HepG2 (cell line): ENCODE results near the gene HDGFL2. TPM values are rescaled to one million over a fixed set of nuclear protein-coding genes. Genes with fewer than 3 reads are reported as not detected.
A peak's percentile ranks its signal among the peaks of the same experiment; 100 is the strongest.
"Not testable (repeated sequence)": the region's sequence is repeated elsewhere in the genome, so short reads cannot be mapped to it uniquely, and the experiment has no call there.

ENCODE experiments used
- ATAC-seq: fragments of 200-7000 bp; cut with Tn5 transposase; 3 replicates; pipeline ENCODE4 v1.9.1; 2020; ENCODE audit warnings: mild to moderate bottlenecking, moderate library complexity
- BruUV-seq: library from RNA; stranded (reverse); fragments of 400-500 nt; replicated peaks from 2 replicates; lab custom pipeline; 2021; lab: Mats Ljungman, UMichigan
- CTCF ChIA-PET: fragments of 300-600 bp; formaldehyde crosslinking; extraction: SDS; loops from one replicate; lab custom pipeline; 2021; ENCODE audit warnings: low total read pairs, inconsistent platforms, low intra/inter-chr PET ratio; lab: Yijun Ruan, JAX
- POLR2A ChIA-PET: fragments of 350-600 bp; sonication (Branson Sonifier 250); formaldehyde crosslinking; loops from one replicate; lab custom pipeline; 2020; ENCODE audit warnings: antibody characterized with exemption, inconsistent platforms; lab: Yijun Ruan, JAX
- DNase-seq: peaks from one replicate; pipeline ENCODE4 v3.0.0-alpha.2; 2015; ENCODE audit warnings: low spot score
- FAIRE-seq: peaks from 3 replicates; lab custom pipeline; 2011; peaks lifted over from hg19 to GRCh38; lab: Jason Lieb, UNC
- H2AFZ ChIP-seq: one replicate; pipeline ENCODE4 v1.6.1; 2011; ENCODE audit warnings: low read length, inconsistent platforms
- H3K27ac ChIP-seq: fragments of 300-600 bp; 3 replicates; pipeline ENCODE4 v1.8.0; 2011; ENCODE audit warnings: mixed run types, mild to moderate bottlenecking, mixed read lengths, low read length, inconsistent platforms; ENCODE audit not compliant: insufficient read depth; ENCODE audit errors: extremely low read length
- H3K27me3 ChIP-seq, 2 experiments: fragments of 200-600 bp in 1 of 2; 2 replicates in 1 of 2; 3 replicates in 1 of 2; pipeline versions ENCODE4 v1.6.0 to v1.8.0; 2011; ENCODE audit warnings: low read length in 2 of 2, mild to moderate bottlenecking in 2 of 2, moderate library complexity in 2 of 2, inconsistent platforms in 1 of 2; ENCODE audit not compliant: insufficient read depth in 2 of 2, control insufficient read depth in 1 of 2
- H3K36me3 ChIP-seq, 2 experiments: fragments of 200-600 bp in 1 of 2; replicated peaks in 1 of 2; 2 replicates in 1 of 2; 3 replicates in 1 of 2; pipeline versions ENCODE4 v1.5.1 to v1.8.0; 2011; ENCODE audit warnings: low read length in 2 of 2, inconsistent platforms in 1 of 2; ENCODE audit not compliant: insufficient read depth in 2 of 2, control insufficient read depth in 1 of 2
- H3K4me1 ChIP-seq: 2 replicates; pipeline ENCODE4 v1.5.1; 2012; ENCODE audit warnings: low read length, inconsistent platforms; ENCODE audit not compliant: insufficient read depth
- H3K4me2 ChIP-seq: 2 replicates; pipeline ENCODE4 v1.6.0; 2011; ENCODE audit warnings: low read depth, low read length, inconsistent platforms
- H3K4me3 ChIP-seq, 3 experiments: fragments of 200-600 bp in 1 of 3; sonication (generic), shearing (Covaris generic) in 1 of 3; replicated peaks in 1 of 3; 2 replicates each; pipeline ENCODE4 v1.5.1; 2011 to 2016; ENCODE audit warnings: low read length in 3 of 3, inconsistent platforms in 2 of 3, low read depth in 2 of 3, mild to moderate bottlenecking in 2 of 3, control low read depth in 1 of 3, mixed read lengths in 1 of 3; ENCODE audit not compliant: insufficient read depth in 1 of 3
- H3K79me2 ChIP-seq: one replicate; pipeline ENCODE4 v1.6.1; 2011; ENCODE audit warnings: low read length, inconsistent platforms; ENCODE audit not compliant: insufficient read depth
- H3K9ac ChIP-seq: 2 replicates; pipeline ENCODE4 v1.6.0; 2011; ENCODE audit warnings: mild to moderate bottlenecking, low read depth, low read length, inconsistent platforms; ENCODE audit not compliant: insufficient read depth
- H3K9me3 ChIP-seq: 2 replicates; pipeline ENCODE4 v1.5.1; 2012; ENCODE audit warnings: mild to moderate bottlenecking, low read length
- H4K20me1 ChIP-seq: 2 replicates; pipeline ENCODE4 v1.6.0; 2011; ENCODE audit warnings: inconsistent platforms, mild to moderate bottlenecking, low read length, moderate library complexity; ENCODE audit not compliant: insufficient read depth
- CBFB ChIP-seq: sonication (generic); formaldehyde crosslinking; IDR thresholded peaks from 2 replicates; pipeline ENCODE4 v1.4.0; 2020; ENCODE audit warnings: missing genetic modification reagents
- CEBPB ChIP-seq: IDR thresholded peaks from 2 replicates; pipeline ENCODE4 v1.6.1; 2011; ENCODE audit warnings: low read depth, low read length, improper control_type of control experiment, borderline replicate concordance
- ERF ChIP-seq: IDR thresholded peaks from 2 replicates; pipeline ENCODE4 v1.6.1; 2018; ENCODE audit warnings: missing biosample characterization, missing genetic modification reagents
- HNF4A ChIP-seq: sonication (generic); formaldehyde crosslinking; IDR thresholded peaks from 2 replicates; pipeline ENCODE4 v1.4.0; 2020; ENCODE audit warnings: missing genetic modification reagents
- MED8 ChIP-seq: sonication (generic); formaldehyde crosslinking; IDR thresholded peaks from 2 replicates; pipeline ENCODE4 v1.8.1; 2023; ENCODE audit warnings: mild to moderate bottlenecking, missing genetic modification reagents; ENCODE audit not compliant: insufficient replicate concordance
- NFIB ChIP-seq: sonication (generic); formaldehyde crosslinking; IDR thresholded peaks from 2 replicates; pipeline ENCODE4 v1.9.0; 2021; ENCODE audit warnings: missing genetic modification reagents, mild to moderate bottlenecking, borderline replicate concordance
- NR3C1 ChIP-seq: sonication (generic); formaldehyde crosslinking; IDR thresholded peaks from 2 replicates; pipeline ENCODE4 v1.4.0; 2020; ENCODE audit warnings: missing genetic modification reagents
- ZNF17 ChIP-seq: sonication (generic); formaldehyde crosslinking; IDR thresholded peaks from 2 replicates; pipeline ENCODE4 v1.5.0; 2020; ENCODE audit warnings: mild to moderate bottlenecking, missing genetic modification reagents
- ZNF30 ChIP-seq: sonication (generic); formaldehyde crosslinking; IDR thresholded peaks from 2 replicates; pipeline ENCODE4 v1.5.0; 2020; ENCODE audit warnings: mild to moderate bottlenecking, missing genetic modification reagents
- ZNF451 ChIP-seq: sonication (generic); formaldehyde crosslinking; IDR thresholded peaks from 2 replicates; pipeline ENCODE4 v1.5.0; 2020; ENCODE audit warnings: mild to moderate bottlenecking, missing genetic modification reagents
- ZNF737 ChIP-seq: sonication (generic); formaldehyde crosslinking; IDR thresholded peaks from 2 replicates; pipeline ENCODE4 v1.5.0; 2020; ENCODE audit warnings: missing genetic modification reagents, mild to moderate bottlenecking, borderline replicate concordance
- ZNF775 ChIP-seq: sonication (generic); formaldehyde crosslinking; IDR thresholded peaks from 2 replicates; pipeline ENCODE4 v1.4.0; 2020; ENCODE audit warnings: missing genetic modification reagents, mild to moderate bottlenecking, moderate library complexity, borderline replicate concordance
- ZNF883 ChIP-seq: sonication (generic); formaldehyde crosslinking; IDR thresholded peaks from 2 replicates; pipeline ENCODE4 v1.5.1; 2020; ENCODE audit warnings: mild to moderate bottlenecking, missing genetic modification reagents; ENCODE audit errors: not compliant biosample characterization
- WGBS: methylation state at CpG from one replicate; pipeline ENCODE4 v1.1.6; 2017; ENCODE audit warnings: low lambda C conversion rate; 5-methylcytosine and 5-hydroxymethylcytosine counted together
- in situ Hi-C: cut with HindIII; loops from 2 replicates; pipeline ENCODE4 v1.10.0; 2017; ENCODE audit warnings: low pct_unique_long_range_greater_than_20kb; ENCODE audit not compliant: extremely low pct_ligation_motif_present
- intact Hi-C: fragments of 100-400 bp; cut with micrococcal nuclease; formaldehyde crosslinking; loops from one replicate; pipeline ENCODE4 v1.10.0; 2022; ENCODE audit not compliant: unreplicated experiment
- polyA plus RNA-seq, 8 experiments: library from polyadenylated mRNA; depleted of rRNA in 3 of 8; stranded (reverse) in 7 of 8; unstranded in 1 of 8; fragments of >200 nt; fragmentation: Illumina TruSeq in 4 of 8; extraction: Trizol in 4 of 8; gene quantifications; 2 replicates each; pipeline versions ENCODE4 v1.2.1 to v1.2.3, GENCODE V29; 2011 to 2016; ENCODE audit warnings: low read depth in 4 of 8, missing spikeins in 1 of 8, mixed read lengths in 1 of 8; ENCODE audit not compliant: insufficient read depth in 1 of 8
- total RNA-seq, 5 experiments: library from RNA; depleted of rRNA; stranded (reverse); fragments of >200 nt; fragmentation: Illumina TruSeq; extraction: Trizol; gene quantifications; 2 replicates each; pipeline ENCODE4 v1.2.3, GENCODE V29; 2016; ENCODE audit warnings: low read depth in 1 of 5
- TF ChIP-seq, protein P1 (sequence below): sonication (generic); formaldehyde crosslinking; IDR thresholded peaks from 2 replicates; pipeline ENCODE4 v1.4.0; 2020; ENCODE audit warnings: missing genetic modification reagents

HDGFL2 gene
- total and polyA plus RNA-seq, 2 of the 13 experiments (the other 11 are each of a cell fraction or from before 2014, with no cell fraction given), result 20.0 to 51.1 TPM

DNA sequence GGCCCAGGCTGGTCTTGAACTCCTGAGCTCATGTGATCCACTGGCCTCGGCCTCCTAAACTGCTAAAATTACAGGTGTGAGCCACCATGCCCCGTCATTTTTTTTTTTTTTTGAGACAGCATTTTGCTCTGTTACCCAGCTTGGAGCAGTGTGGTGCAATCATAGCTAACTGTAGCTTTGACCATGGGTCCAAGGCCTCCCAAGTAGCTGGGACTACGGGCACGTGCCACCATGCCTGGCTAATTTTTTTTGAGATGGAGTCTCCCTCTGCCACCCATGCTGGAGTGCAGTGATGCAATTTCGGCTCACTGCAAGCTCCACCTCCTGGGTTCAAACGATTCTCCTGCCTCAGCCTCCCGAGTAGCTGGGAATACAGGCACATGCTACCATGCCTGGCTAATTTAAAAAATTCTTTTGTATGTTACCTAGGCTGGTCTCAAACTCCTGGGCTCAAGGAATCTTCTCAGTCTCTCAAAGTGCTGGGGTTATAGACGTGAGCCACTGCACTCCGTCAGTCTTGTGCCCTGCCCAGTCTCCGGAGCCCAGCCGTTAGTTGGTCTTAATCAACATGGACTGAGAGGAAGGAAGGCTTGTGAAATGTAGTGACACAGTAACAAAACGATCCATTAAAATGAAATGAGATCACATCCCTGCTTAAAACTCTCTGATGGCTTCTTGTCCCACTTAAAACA is 69.2 kb downstream of the HDGFL2 start (continued):
- TF ChIP-seq ZNF883 (peak; percentile 6), ZNF17 (CRISPR knock-in tag) (no peak), HNF4A (peak; percentile 60), ZNF775 (CRISPR knock-in tag) (no peak), MED8 (no peak), ZNF30 (no peak), ZNF451 (no peak), NFIB (no peak), CBFB (CRISPR knock-in tag) (no peak), ZNF737 (CRISPR knock-in tag) (no peak), CEBPB (peak; percentile 72), NR3C1 (CRISPR knock-in tag) (no peak), ERF (CRISPR knock-in tag) (no peak)

DNA sequence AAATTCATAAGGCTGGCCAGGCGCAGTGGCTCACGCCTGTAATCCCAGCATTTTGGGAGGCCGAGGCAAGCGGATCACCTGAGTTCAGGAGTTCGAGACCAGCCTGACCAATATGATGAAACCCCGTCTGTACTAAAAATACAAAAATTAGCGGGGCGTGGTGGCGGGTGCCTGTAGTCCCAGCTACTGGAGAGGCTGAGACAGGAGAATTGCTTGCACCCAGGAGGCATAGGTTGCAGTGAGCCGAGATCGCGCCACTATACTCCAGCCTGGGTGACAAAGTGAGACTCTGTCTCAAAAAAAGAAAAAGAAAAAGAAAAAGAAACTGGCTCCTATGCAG is 69.7 kb downstream of the HDGFL2 start:
- H3K9me3 ChIP-seq, H4K20me1 ChIP-seq, in situ Hi-C loops, DNase-seq, H3K4me2 ChIP-seq, H3K9ac ChIP-seq, H3K27me3 ChIP-seq, ATAC-seq, H3K79me2 ChIP-seq, BruUV-seq, H3K36me3 ChIP-seq, POLR2A ChIA-PET, FAIRE-seq, intact Hi-C loops, CTCF ChIA-PET, H2AFZ ChIP-seq, H3K4me3 ChIP-seq: not testable (repeated sequence)
- TF ChIP-seq, protein P1, sequence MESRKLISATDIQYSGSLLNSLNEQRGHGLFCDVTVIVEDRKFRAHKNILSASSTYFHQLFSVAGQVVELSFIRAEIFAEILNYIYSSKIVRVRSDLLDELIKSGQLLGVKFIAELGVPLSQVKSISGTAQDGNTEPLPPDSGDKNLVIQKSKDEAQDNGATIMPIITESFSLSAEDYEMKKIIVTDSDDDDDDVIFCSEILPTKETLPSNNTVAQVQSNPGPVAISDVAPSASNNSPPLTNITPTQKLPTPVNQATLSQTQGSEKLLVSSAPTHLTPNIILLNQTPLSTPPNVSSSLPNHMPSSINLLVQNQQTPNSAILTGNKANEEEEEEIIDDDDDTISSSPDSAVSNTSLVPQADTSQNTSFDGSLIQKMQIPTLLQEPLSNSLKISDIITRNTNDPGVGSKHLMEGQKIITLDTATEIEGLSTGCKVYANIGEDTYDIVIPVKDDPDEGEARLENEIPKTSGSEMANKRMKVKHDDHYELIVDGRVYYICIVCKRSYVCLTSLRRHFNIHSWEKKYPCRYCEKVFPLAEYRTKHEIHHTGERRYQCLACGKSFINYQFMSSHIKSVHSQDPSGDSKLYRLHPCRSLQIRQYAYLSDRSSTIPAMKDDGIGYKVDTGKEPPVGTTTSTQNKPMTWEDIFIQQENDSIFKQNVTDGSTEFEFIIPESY (CRISPR knock-in tag), result peak; percentile 84; the same call in 1 of the 2 replicates
- H3K27ac ChIP-seq, result peak overlapping the region; percentile 61
- WGBS, result 90% methylated on average over 12 of the region's 12 CpGs
- peaks cover 51% of the 10 kb centered on the region for H3K4me1 ChIP-seq
